Measurements from ENCODE around the gene PRDM16.
A peak's percentile ranks its signal among the peaks of the same experiment; 100 is the strongest.

PRDM16 gene

GRCh38 chr1:3404301-3404700, 335.3 kb downstream of the PRDM16 start:
- DNase-seq = no peak

GRCh38 chr1:3404801-3405200, 335.8 kb downstream of the PRDM16 start:
- DNase-seq = no peak

GRCh38 chr1:3405491-3405890, 336.5 kb downstream of the PRDM16 start:
- no peak for DNase-seq

- no peak for DNase-seq
Measured at GRCh38 chr1:3405974-3406867, 337.2 kb downstream of the PRDM16 start.

GRCh38 chr1:3407021-3407420, 338.0 kb downstream of the PRDM16 start:
- no peak for DNase-seq

GRCh38 chr1:3408751-3409266, 339.8 kb downstream of the PRDM16 start:
- DNase-seq = no peak

GRCh38 chr1:3409366-3410141, 340.6 kb downstream of the PRDM16 start:
- no peak for DNase-seq

GRCh38 chr1:3410142-3410925, 341.3 kb downstream of the PRDM16 start:
- peak in 1 of 4 experiments; percentile 15 for DNase-seq

GRCh38 chr1:3411806-3412205, 342.8 kb downstream of the PRDM16 start:
- DNase-seq = no peak

- no peak for DNase-seq
Measured at GRCh38 chr1:3412376-3412775, 343.4 kb downstream of the PRDM16 start.

- DNase-seq = no peak
Measured at GRCh38 chr1:3413975-3414710, 345.1 kb downstream of the PRDM16 start.

GRCh38 chr1:3415260-3416090, 346.5 kb downstream of the PRDM16 start:
- DNase-seq = no peak

GRCh38 chr1:3417082-3417739, 348.2 kb downstream of the PRDM16 start:
- peak in 2 of 4 experiments; percentile 6 to 21 for DNase-seq

- DNase-seq = no peak
Measured at GRCh38 chr1:3417934-3418333, 348.9 kb downstream of the PRDM16 start.

- no peak for DNase-seq
Measured at GRCh38 chr1:3418600-3418999, 349.6 kb downstream of the PRDM16 start.

- no peak for DNase-seq
Measured at GRCh38 chr1:3419415-3420204, 350.6 kb downstream of the PRDM16 start.

- DNase-seq = no peak
Measured at GRCh38 chr1:3420218-3420951, 351.4 kb downstream of the PRDM16 start.

GRCh38 chr1:3422638-3423037, 353.6 kb downstream of the PRDM16 start:
- no peak for DNase-seq
